ENCODE measurements around the gene MEI4. TPM values are rescaled to one million over a fixed set of nuclear protein-coding genes. Genes with fewer than 3 reads are reported as not detected.

MEI4 gene
- total RNA-seq, 1 experiment from 2014 or later = not detected

- TF ChIP-seq REST (IDR thresholded peaks at IDR 0.05; ENCODE audit: low read depth) = no peak
- TF ChIP-seq CBX3 (IDR thresholded peaks at IDR 0.05; ENCODE audit: low read depth) = no peak
- TF ChIP-seq EZH2phosphoT487 (IDR thresholded peaks at IDR 0.05; ENCODE audit: borderline replicate concordance) = no peak
- no peak for TF ChIP-seq SRF (IDR thresholded peaks at IDR 0.05; ENCODE audit: low read depth)
Measured at GRCh38 chr6:77816766-77817270, 164.0 kb downstream of the MEI4 start (continued).

GRCh38 chr6:77822265-77822664 is 169.4 kb downstream of the MEI4 start:
- no peaks in the 10 kb centered on the region for H4K20me1 ChIP-seq (ENCODE audit: insufficient read depth)
- H3K27ac ChIP-seq (ENCODE audit: low read depth, low read length) = no peak overlapping the region
- H3K4me3 ChIP-seq (replicated peaks in 1 of 2; ENCODE audit: low read depth in 1 of 2, low read length in 2 of 2) = no peak overlapping the region
- no peak overlapping the region for H3K9ac ChIP-seq (ENCODE audit: low read length)
- no peak for DNase-seq (ENCODE audit: low read depth, low spot score)
- no TSS peak for BruUV-seq (replicated peaks)
- H3K4me2 ChIP-seq (ENCODE audit: low read length) = no peak overlapping the region
- H3K9me3 ChIP-seq (ENCODE audit: control insufficient read depth in 1 of 2, insufficient read depth in 1 of 2, low read depth in 1 of 2, low read length in 2 of 2) = no peaks in the 10 kb centered on the region
- no peaks in the 10 kb centered on the region for H3K4me1 ChIP-seq (ENCODE audit: control insufficient read depth in 1 of 2, insufficient read depth in 2 of 2, low read length in 2 of 2)
- POLR2A ChIA-PET = no interaction called here
- no peak for ATAC-seq
- no peaks in the 10 kb centered on the region for H3K27me3 ChIP-seq (ENCODE audit: insufficient read depth, low read length)
- CTCF ChIA-PET = no interaction called here
- H2AFZ ChIP-seq (ENCODE audit: low read depth, low read length, poor library complexity, severe bottlenecking) = no peak overlapping the region
- no peaks in the 10 kb centered on the region for H3K79me2 ChIP-seq (ENCODE audit: insufficient read depth, low read length)
- RAD21 ChIA-PET (ENCODE audit: low non-redundant PET in 1 of 2, low total read pairs in 2 of 2, uncharacterized antibody in 2 of 2, unreplicated experiment in 2 of 2) = no interaction called here
- intact Hi-C loops (cut with micrococcal nuclease) = no loop called here
- H3K9me2 ChIP-seq (ENCODE audit: insufficient read depth) = no peaks in the 10 kb centered on the region
- TF ChIP-seq FOSL1 (IDR thresholded peaks at IDR 0.05; ENCODE audit: low read depth) (no peak), JUND (IDR thresholded peaks at IDR 0.05) (no peak), ZFX (IDR thresholded peaks at IDR 0.05) (no peak), ZNF274 (IDR thresholded peaks at IDR 0.05; ENCODE audit: low read depth, low read length) (no peak), CTCF (IDR thresholded peaks at IDR 0.05 in 2 of 3, conservative IDR thresholded peaks at IDR 0.05 in 1 of 3; ENCODE audit: borderline replicate concordance in 1 of 3, insufficient read depth in 1 of 3, low read depth in 2 of 3, low read length in 2 of 3) (no peak), POLR2AphosphoS5 (IDR thresholded peaks at IDR 0.05; ENCODE audit: low read depth, low read length) (no peak), CEBPB (IDR thresholded peaks at IDR 0.05; ENCODE audit: low read depth) (no peak), REST (IDR thresholded peaks at IDR 0.05; ENCODE audit: low read depth) (no peak), CBX3 (IDR thresholded peaks at IDR 0.05; ENCODE audit: low read depth) (no peak), EZH2phosphoT487 (IDR thresholded peaks at IDR 0.05; ENCODE audit: borderline replicate concordance) (no peak), SP1 (IDR thresholded peaks at IDR 0.05; ENCODE audit: low read depth) (no peak), MAX (IDR thresholded peaks at IDR 0.05) (no peak), ATF3 (IDR thresholded peaks at IDR 0.05) (no peak), YY1 (IDR thresholded peaks at IDR 0.05; ENCODE audit: extremely low read depth, insufficient replicate concordance, low read depth, low read length) (no peak), SRF (IDR thresholded peaks at IDR 0.05; ENCODE audit: low read depth) (no peak)
- no peaks in the 10 kb centered on the region for H3K36me3 ChIP-seq (ENCODE audit: control insufficient read depth in 1 of 2, insufficient read depth in 2 of 2, low read length in 2 of 2)

All from HCT116 (cell line).